IPS-20b (cell line): ENCODE measurements around the gene AFF3.

ENCODE experiments used
- H3K27ac ChIP-seq: one replicate; pipeline ENCODE4 v1.5.1; 2013; ENCODE audit warnings: low read length
- H3K27me3 ChIP-seq: 2 replicates; pipeline ENCODE4 v1.6.1; 2013; ENCODE audit warnings: mild to moderate bottlenecking, low read length, inconsistent platforms; ENCODE audit not compliant: insufficient read depth
- H3K36me3 ChIP-seq: 2 replicates; pipeline ENCODE4 v1.6.1; 2013; ENCODE audit warnings: low read depth, mild to moderate bottlenecking, inconsistent platforms, low read length, moderate library complexity; ENCODE audit not compliant: insufficient read depth
- H3K4me1 ChIP-seq: 2 replicates; pipeline ENCODE4 v1.6.1; 2013; ENCODE audit warnings: mild to moderate bottlenecking, control low read depth, inconsistent platforms, low read length, moderate library complexity; ENCODE audit not compliant: insufficient read depth
- H3K4me3 ChIP-seq: 2 replicates; pipeline ENCODE4 v1.5.1; 2013; ENCODE audit warnings: mild to moderate bottlenecking, low read length, inconsistent platforms
- H3K9ac ChIP-seq: 2 replicates; pipeline ENCODE4 v1.6.1; 2013; ENCODE audit warnings: low read depth, mild to moderate bottlenecking, inconsistent platforms, low read length, moderate library complexity
- H3K9me3 ChIP-seq: 2 replicates; pipeline ENCODE4 v1.6.1; 2013; ENCODE audit warnings: mild to moderate bottlenecking, low read depth, low read length, inconsistent platforms; ENCODE audit not compliant: insufficient read depth

The AFF3 gene

DNA sequence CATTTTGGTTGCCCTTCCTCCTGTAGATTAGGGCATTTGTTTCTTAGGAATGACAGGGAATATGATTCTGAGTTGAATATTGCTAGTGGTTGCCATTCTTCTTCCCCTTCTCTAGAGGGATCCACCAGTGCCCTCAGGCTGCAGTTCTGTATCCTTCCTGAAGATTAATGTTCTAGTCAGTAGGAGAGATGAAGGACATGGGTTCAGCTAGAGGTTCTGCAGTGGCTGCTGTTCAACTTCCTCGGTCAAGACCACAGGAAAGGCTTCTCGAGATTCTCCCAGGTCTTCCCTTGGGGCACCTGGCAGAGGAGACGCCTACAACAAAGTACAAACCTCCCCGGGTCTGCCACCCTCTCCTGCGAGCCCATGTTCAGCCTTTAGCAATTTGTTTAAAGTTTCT, 325.5 kb downstream of the AFF3 start:
- no peak overlapping the region for H3K27ac ChIP-seq
- peaks cover 6% of the 10 kb centered on the region; the same call in 1 of the 2 replicates for H3K4me1 ChIP-seq
- H3K9me3 ChIP-seq: no peaks in the 10 kb centered on the region
- H3K27me3 ChIP-seq: no peaks in the 10 kb centered on the region
- H3K9ac ChIP-seq: no peak overlapping the region
- no peaks in the 10 kb centered on the region for H3K36me3 ChIP-seq
- H3K4me3 ChIP-seq: no peak overlapping the region

- Histone ChIP-seq H3K27me3 (no peaks in the 10 kb centered on the region), H3K4me3 (no peak overlapping the region), H3K9ac (no peak overlapping the region), H3K27ac (no peak overlapping the region), H3K4me1 (no peaks in the 10 kb centered on the region; the same call in 1 of the 2 replicates), H3K36me3 (no peaks in the 10 kb centered on the region), H3K9me3 (no peaks in the 10 kb centered on the region)
Measured at GRCh38 chr2:99812426-99812825, 330.0 kb downstream of the AFF3 start.

- H3K27ac ChIP-seq: no peak overlapping the region
- H3K27me3 ChIP-seq: no peaks in the 10 kb centered on the region
- H3K4me3 ChIP-seq: no peak overlapping the region
- no peaks in the 10 kb centered on the region for H3K36me3 ChIP-seq
- H3K9ac ChIP-seq: no peak overlapping the region
- H3K9me3 ChIP-seq: no peaks in the 10 kb centered on the region
- H3K4me1 ChIP-seq: no peaks in the 10 kb centered on the region; the same call in 1 of the 2 replicates
Measured at GRCh38 chr2:99811544-99811943, 330.8 kb downstream of the AFF3 start.

DNA sequence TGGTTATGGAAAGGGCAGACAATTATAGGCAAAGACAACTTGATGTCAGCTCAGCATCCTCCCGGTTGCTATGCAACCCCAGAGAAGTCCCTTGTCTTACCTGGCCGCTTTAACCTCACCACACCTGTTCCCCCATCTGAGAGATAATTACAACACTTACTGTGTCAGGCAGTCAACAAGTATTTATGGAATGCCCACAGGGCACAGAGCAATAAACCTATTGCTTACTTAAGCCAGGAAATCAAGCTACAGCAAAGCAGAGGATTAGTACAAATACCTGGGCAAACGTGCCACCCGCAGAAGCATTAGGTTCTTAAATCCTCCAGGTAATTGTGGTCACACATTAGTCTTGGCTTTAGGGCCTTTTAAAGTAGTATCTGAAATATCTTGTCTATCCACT, 332.2 kb downstream of the AFF3 start:
- Histone ChIP-seq H3K4me3 (no peak overlapping the region), H3K36me3 (no peaks in the 10 kb centered on the region), H3K9ac (no peak overlapping the region), H3K27ac (no peak overlapping the region), H3K9me3 (no peaks in the 10 kb centered on the region), H3K4me1 (no peaks in the 10 kb centered on the region; the same call in 1 of the 2 replicates), H3K27me3 (no peaks in the 10 kb centered on the region)

DNA sequence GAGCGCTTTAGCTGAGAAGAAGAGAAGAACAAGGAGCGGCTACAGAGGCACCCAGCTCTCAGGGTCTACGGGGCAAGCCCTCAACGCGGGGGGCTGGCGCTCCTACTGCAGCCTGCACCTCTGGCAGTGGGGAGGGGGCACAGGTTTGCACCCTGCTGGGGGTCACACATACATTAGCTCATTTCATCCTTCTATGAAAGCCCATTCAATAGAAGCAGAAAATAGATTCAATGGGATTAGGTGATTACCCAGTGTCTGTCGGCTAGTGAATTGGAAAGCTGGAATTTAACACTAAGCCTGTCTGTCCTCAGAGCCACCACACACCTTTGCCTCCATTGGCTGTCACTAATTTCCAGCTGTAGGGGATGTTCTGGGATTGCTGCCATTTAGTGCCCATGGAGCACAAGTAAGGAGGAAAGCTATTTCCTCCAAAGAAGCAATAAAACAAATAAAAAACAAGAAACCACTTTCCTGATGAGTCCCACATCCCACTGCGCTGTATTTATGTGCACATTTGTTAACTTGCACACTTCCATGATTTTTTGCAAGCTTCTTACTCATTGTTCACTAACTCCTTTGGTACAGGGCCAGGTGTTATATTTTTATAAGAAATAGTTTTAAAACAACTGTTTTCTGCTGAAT, 333.0 kb downstream of the AFF3 start:
- no peak overlapping the region for H3K4me3 ChIP-seq
- no peaks in the 10 kb centered on the region for H3K27me3 ChIP-seq
- no peak overlapping the region for H3K27ac ChIP-seq
- no peaks in the 10 kb centered on the region for H3K36me3 ChIP-seq
- H3K9me3 ChIP-seq: no peaks in the 10 kb centered on the region
- H3K9ac ChIP-seq: no peak overlapping the region
- no peaks in the 10 kb centered on the region; the same call in 1 of the 2 replicates for H3K4me1 ChIP-seq

DNA sequence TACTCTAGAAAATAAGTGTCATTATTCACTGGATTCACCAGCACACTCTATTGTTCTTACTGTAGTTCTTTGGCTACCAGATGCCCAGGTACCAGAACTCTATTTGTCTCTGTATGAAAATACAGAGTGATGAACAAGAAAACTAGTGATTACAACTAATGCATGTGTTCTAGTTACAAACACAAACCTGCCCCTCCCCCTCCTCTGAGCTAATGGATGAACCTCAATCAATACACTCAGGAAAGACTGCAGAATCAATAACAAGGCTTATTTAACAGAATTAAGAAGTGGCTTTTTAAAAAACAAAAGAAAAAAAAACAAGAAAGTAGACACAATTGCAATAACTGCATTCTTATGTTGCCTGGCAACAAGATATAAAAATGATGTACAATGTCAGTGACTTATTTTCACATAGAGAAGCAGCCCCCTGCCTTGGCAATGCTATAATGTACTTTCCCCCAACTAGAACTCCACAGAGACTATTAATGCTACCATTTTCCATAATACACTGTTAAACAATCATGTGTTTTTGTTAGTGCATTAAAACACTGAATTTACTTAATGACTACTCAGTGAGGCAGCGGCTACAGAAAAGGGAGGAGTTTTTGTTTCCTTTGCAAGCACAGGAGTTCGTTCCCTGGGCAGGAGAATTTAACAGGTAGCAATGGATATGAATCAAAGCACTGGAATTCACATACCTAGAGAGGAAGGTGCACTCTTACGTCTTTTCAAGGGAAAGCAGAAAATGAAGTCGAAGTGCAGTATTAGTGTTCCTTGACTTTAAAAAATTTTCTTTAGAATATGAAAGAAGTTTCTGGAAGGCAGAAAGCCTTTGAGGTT, 333.8 kb downstream of the AFF3 start:
- Histone ChIP-seq H3K4me1 (no peaks in the 10 kb centered on the region; the same call in 1 of the 2 replicates), H3K9ac (no peak overlapping the region), H3K27ac (no peak overlapping the region), H3K36me3 (no peaks in the 10 kb centered on the region), H3K4me3 (no peak overlapping the region), H3K27me3 (no peaks in the 10 kb centered on the region), H3K9me3 (no peaks in the 10 kb centered on the region)

DNA sequence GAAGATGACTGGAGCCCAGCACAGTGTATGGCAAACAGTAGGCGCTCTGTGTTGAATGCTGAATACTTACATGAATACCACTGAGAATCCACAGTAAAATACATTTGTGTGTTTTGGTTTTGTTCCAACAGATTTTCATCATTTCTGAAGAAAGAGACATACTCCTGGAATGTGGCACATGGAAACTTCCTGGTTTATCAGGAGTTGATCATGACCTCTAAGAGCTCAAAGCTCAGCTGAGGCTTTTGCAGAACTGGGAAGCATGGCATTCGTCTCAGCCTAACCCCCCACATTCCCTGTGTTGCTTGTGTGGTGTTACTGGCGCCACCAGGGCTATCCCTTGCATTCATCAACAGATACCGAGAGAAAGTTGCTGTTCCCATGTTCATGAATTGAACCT, 335.6 kb downstream of the AFF3 start:
- no peak overlapping the region for H3K9ac ChIP-seq
- H3K27me3 ChIP-seq: no peaks in the 10 kb centered on the region
- no peaks in the 10 kb centered on the region for H3K36me3 ChIP-seq
- no peak overlapping the region for H3K4me3 ChIP-seq
- no peak overlapping the region for H3K27ac ChIP-seq
- H3K4me1 ChIP-seq: no peaks in the 10 kb centered on the region; the same call in 1 of the 2 replicates
- H3K9me3 ChIP-seq: no peaks in the 10 kb centered on the region

DNA sequence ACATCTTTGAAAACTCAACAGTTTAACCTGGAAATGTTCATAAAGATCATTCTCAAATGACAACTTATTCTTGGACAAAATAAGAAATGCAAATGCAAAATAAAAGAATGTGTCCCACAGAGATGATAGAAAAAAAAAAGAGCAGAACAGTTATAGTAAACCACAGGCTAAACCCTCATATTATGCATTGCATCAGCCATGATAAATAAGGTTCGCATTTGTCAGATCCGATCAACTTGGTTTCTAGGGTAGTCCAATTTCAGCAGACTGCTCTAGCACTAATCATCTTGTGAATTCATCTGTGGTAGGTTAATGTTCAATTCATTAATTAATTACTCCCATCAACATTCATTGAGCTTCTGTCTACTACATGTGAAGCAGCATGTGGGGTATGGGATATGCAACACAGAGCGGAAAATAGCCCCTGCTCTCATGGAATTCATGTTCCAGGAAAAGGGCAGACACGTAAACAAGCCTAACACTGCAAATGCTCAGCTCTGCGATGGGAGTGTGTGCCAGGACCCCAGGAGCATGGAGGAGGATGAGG, 336.4 kb downstream of the AFF3 start:
- no peaks in the 10 kb centered on the region for H3K9me3 ChIP-seq
- H3K9ac ChIP-seq: no peak overlapping the region
- H3K4me1 ChIP-seq: no peaks in the 10 kb centered on the region; the same call in 1 of the 2 replicates
- H3K36me3 ChIP-seq: no peaks in the 10 kb centered on the region
- H3K27ac ChIP-seq: no peak overlapping the region
- no peaks in the 10 kb centered on the region for H3K27me3 ChIP-seq
- no peak overlapping the region for H3K4me3 ChIP-seq

GRCh38 chr2:99803846-99804245, 338.5 kb downstream of the AFF3 start:
- no peaks in the 10 kb centered on the region for H3K27me3 ChIP-seq
- H3K36me3 ChIP-seq: no peaks in the 10 kb centered on the region
- no peaks in the 10 kb centered on the region for H3K9me3 ChIP-seq
- no peak overlapping the region for H3K4me3 ChIP-seq
- H3K27ac ChIP-seq: no peak overlapping the region
- H3K4me1 ChIP-seq: no peaks in the 10 kb centered on the region
- H3K9ac ChIP-seq: no peak overlapping the region

DNA sequence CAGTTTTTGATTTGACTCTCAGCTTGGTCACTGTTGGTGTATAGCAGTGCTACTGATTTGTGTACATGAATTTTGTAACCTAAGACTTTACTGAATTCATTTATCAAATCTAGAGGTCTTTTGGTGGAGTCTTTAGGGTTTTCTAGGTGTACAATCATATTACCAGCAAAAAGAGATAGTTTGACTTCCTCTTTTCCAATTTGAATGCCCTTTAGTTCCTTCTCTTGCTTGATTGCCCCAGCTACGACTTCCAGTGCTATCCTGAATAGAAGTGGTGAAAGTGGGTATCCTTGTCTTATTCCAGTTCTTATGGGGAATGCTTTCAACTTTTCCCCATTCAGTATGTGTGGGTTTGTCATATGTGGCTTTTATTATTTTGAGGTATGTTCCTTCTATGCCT, 339.7 kb downstream of the AFF3 start:
- Histone ChIP-seq H3K27ac (no peak overlapping the region), H3K4me1 (no peaks in the 10 kb centered on the region), H3K4me3 (no peak overlapping the region), H3K9me3 (peaks cover 3% of the 10 kb centered on the region; the same call in 1 of the 2 replicates), H3K9ac (no peak overlapping the region), H3K27me3 (no peaks in the 10 kb centered on the region), H3K36me3 (no peaks in the 10 kb centered on the region)

DNA sequence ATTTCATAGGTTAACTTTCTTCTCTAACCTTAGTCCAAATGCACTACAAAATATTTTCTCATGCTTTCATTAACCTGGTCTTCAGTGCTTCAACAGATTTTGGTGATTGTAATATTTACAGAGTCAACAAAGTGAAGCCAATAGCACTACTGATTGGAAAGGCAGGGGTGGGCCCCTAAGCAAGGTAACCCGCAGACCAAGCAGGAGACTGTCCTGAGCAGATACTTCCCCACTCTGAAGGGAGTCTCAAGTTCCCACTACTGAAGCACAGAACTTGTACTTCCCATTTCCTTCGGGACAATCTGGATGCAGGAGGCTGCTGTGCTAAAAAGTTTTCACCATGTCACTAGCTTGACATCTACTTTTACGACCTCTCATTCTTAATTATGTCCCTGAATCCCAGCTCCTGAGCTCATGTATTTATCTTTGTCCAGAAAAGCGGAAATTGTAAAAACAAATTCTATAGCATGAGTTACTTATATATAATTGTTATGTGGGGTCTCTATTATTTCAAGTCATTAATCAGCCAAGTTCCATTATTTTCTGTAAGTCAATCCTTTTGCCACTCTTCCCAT, 341.0 kb downstream of the AFF3 start:
- H3K4me1 ChIP-seq: no peaks in the 10 kb centered on the region
- H3K27me3 ChIP-seq: no peaks in the 10 kb centered on the region
- no peaks in the 10 kb centered on the region for H3K36me3 ChIP-seq
- H3K27ac ChIP-seq: no peak overlapping the region
- H3K4me3 ChIP-seq: no peak overlapping the region
- H3K9me3 ChIP-seq: peaks cover 10% of the 10 kb centered on the region; the same call in 1 of the 2 replicates
- H3K9ac ChIP-seq: no peak overlapping the region
